Right lobe of liver (tissue), 6 donors: Measurements from ENCODE around the gene UTP14A. TPM values are rescaled to one million over a fixed set of nuclear protein-coding genes. Genes with fewer than 3 reads are reported as not detected.

Experiments
- ATAC-seq, 4 donors: fragments of 200-7000 bp; cut with Tn5 transposase; one replicate each; pipeline ENCODE4 v1.9.1; 2020; ENCODE audit warnings: mild to moderate bottlenecking in 4 of 4, moderate library complexity in 4 of 4
- DNase-seq, 3 donors: peaks; one replicate each; pipeline ENCODE4 v3.0.0-alpha.2; 2020
- H3K27ac ChIP-seq, 3 donors: fragments of 200-600 bp; one replicate each; pipeline ENCODE4 v1.8.0; 2022
- H3K27me3 ChIP-seq, 2 donors: fragments of 200-600 bp; one replicate each; pipeline ENCODE4 v1.8.0; 2022
- H3K36me3 ChIP-seq, 4 donors: fragments of 200-600 bp; sonication (generic) in 1 of 4; one replicate each; pipeline versions ENCODE4 v1.5.1 to v1.8.0; 2017 to 2022; ENCODE audit warnings: control low read depth in 1 of 4
- H3K4me1 ChIP-seq, 4 donors: fragments of 200-600 bp; sonication (generic) in 1 of 4; one replicate each; pipeline versions ENCODE4 v1.5.1 to v1.8.0; 2017 to 2022; ENCODE audit warnings: control low read depth in 1 of 4
- H3K4me3 ChIP-seq, 3 donors: fragments of 200-600 bp; one replicate each; pipeline ENCODE4 v1.8.0; 2022
- H3K9me3 ChIP-seq, 4 donors: fragments of 200-600 bp; sonication (generic) in 1 of 4; one replicate each; pipeline versions ENCODE4 v1.5.1 to v1.8.0; 2017 to 2022; ENCODE audit warnings: control low read depth in 1 of 4
- CTCF ChIP-seq, 4 donors: fragments of 200-600 bp in 3 of 4; fragments of 450-650 bp in 1 of 4; IDR thresholded peaks; one replicate each; pipeline versions ENCODE4 v1.5.1 to v1.8.0; 2016 to 2022; ENCODE audit warnings: antibody characterized with exemption in 4 of 4, mild to moderate bottlenecking in 2 of 4
- POLR2A ChIP-seq: fragments of 450-650 bp; IDR thresholded peaks from one replicate; pipeline ENCODE4 v1.6.1; 2017; ENCODE audit warnings: antibody characterized with exemption, mild to moderate bottlenecking
- whole genome bisulfite sequencing: methylation state at CpG from one replicate; pipeline ENCODE4 v1.1.6; 2018; ENCODE audit warnings: low coverage, low lambda C conversion rate; ENCODE audit not compliant: insufficient coverage; ENCODE audit errors: missing lambda C conversion rate; 5-methylcytosine and 5-hydroxymethylcytosine counted together
- intact Hi-C, 2 donors: fragments of 100-400 bp; cut with DNase I; formaldehyde crosslinking; loops; one replicate each; pipeline versions ENCODE4 v1.11.2 to v1.14.1; 2022
- total RNA-seq, 6 experiments: library from RNA; depleted of rRNA in 2 of 6; stranded (reverse); fragments of >200 nt in 2 of 6; fragmentation: NEBNext Ultra II Directional in 3 of 6; extraction: Animal tissue kit (Norgen Biotek cat#: 25700) in 3 of 6; gene quantifications; one replicate each; pipeline versions ENCODE4 v1.1.0 to v1.2.4, GENCODE V29; 2016 to 2023
- donor health status: DM: no; HTN: yes; CAD: no.
- donor health status: DM: no; HTN: no; CAD: no.
- donor health status: DM: no; HTN: no; CAD: no.
- donor health status: DM: no; HTN: yes; CAD: no.
- donor health status: DM: no; HTN: yes; CAD: no.

The UTP14A gene
- total RNA-seq, 6 experiments from 2014 or later, result 4.2 to 10.6 (median 6.6) TPM

DNA sequence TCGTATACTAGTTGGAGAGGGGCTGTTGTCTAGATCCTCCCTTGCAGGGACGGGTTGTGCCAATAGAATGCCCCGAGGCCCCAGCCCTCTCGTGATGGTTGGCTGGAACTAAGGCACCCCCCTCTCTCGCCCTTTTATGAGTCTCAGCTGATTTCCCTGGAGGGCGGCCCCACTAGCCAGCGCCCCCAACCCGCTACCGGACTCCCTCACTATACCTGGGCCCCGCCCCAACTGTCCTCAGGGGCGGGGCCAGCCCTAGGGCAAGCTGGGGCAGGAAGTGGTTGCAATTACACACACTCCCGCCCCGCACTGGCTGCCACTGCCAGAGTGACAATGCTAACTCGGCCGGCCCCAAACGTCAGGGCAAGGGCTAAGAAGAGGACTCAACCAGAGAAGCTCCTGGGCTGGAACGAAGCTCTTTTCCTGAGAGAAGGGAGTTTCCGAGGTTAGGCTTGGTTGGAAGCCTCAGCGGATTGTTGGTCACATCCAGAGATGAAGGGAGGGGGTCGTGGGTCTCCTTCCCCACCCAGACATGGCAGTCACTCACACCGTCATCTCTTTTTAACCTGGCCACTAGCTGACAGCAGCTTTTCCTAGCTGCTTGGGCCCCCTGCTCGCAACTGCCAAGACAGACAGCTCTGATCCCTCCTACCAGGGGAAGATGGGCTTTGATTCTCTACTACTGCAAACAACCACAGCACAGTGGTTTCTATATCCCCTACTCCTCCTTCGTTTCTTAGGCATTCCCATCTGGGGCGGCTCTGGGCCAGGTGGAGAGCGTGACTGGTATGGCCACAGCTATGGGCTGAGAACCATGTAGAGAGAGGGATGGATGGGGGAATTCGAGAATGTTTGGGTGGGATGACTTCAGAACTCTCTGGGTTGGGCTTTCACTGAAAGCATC is 55.5 kb downstream of the UTP14A start:
- Histone ChIP-seq H3K36me3 (no peaks in the 10 kb centered on the region), H3K27me3 (no peaks in the 10 kb centered on the region), H3K4me1 (no peaks in the 10 kb centered on the region), H3K27ac (peak overlapping the region in 1 of 3 donors; percentile 24), H3K9me3 (no peaks in the 10 kb centered on the region), H3K4me3 (peak overlapping the region in 1 of 3 donors; percentile 21)
- intact Hi-C loops, result no loop called here
- peak; percentile 72 to 83 (median 76) for DNase-seq
- no peak for TF ChIP-seq CTCF (IDR thresholded peaks at IDR 0.05)
- no peak for TF ChIP-seq POLR2A
- 26% methylated on average over 14 of the region's 26 CpGs for WGBS
- ATAC-seq, result peak; percentile 83 to 90 (median 86)

- no peak overlapping the region for H3K4me3 ChIP-seq
- no peaks in the 10 kb centered on the region for H3K36me3 ChIP-seq
- H3K9me3 ChIP-seq, result no peaks in the 10 kb centered on the region
- no peak for TF ChIP-seq CTCF (IDR thresholded peaks at IDR 0.05)
- ATAC-seq, result no peak
- H3K4me1 ChIP-seq, result no peaks in the 10 kb centered on the region
- DNase-seq, result no peak
- 68% methylated on average over 8 of the region's 8 CpGs for WGBS
- no peaks in the 10 kb centered on the region for H3K27me3 ChIP-seq
- H3K27ac ChIP-seq, result no peak overlapping the region
- intact Hi-C loops, result no loop called here
These were observed 57.8 kb downstream of the UTP14A start for GRCh38 chrX:129963729-129964128.

DNA sequence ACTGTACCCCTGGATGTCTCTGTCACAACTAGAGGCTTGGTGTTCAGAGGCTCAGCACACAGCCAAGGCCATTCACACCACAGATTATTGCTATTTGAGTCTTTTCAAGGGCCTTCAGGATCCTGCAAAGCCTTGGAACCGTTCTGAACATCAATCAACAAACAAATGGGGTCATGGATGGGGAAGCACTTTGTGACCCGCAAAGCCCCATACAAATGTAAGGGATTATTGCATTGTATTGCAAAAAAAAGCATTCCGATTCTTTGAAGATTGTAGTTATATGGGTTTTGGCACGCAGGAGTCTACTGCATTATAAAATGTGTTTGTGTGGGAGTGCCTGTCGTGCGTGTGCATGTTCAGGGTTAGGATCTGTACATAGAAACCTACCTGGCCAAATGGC is 59.2 kb downstream of the UTP14A start:
- TF ChIP-seq CTCF (IDR thresholded peaks at IDR 0.05) (no peak), POLR2A (no peak)
- WGBS, result 71% methylated on average over 6 of the region's 6 CpGs
- no peaks in the 10 kb centered on the region for H3K4me1 ChIP-seq
- no peak for DNase-seq
- intact Hi-C loops, result no loop called here
- no peaks in the 10 kb centered on the region for H3K27me3 ChIP-seq
- no peaks in the 10 kb centered on the region for H3K36me3 ChIP-seq
- ATAC-seq, result no peak
- H3K4me3 ChIP-seq, result no peak overlapping the region
- no peak overlapping the region for H3K27ac ChIP-seq
- no peaks in the 10 kb centered on the region for H3K9me3 ChIP-seq

DNA sequence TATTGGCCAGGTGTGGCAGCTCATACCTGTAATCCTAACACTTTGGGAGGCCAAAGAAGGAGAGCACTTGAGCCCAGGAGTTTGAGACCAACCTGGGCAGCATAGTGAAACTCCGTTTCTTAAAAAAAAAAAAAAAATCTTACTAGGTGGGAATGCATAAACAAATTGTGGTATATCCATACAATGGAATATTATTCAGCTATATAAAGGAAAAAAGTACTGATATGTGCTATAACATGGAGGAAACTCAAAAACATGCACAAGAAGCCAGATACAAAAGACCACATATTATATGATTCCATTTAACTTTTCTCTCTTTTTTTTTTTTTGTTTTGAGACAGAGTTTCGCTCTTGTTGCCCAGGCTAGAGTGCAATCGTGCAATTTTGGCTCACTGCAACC is 63.0 kb downstream of the UTP14A start:
- no peak for DNase-seq
- Histone ChIP-seq H3K27me3 (no peaks in the 10 kb centered on the region), H3K4me3 (no peak overlapping the region), H3K36me3 (no peaks in the 10 kb centered on the region), H3K4me1 (no peaks in the 10 kb centered on the region), H3K27ac (no peak overlapping the region), H3K9me3 (no peaks in the 10 kb centered on the region)
- 53% methylated on average over 3 of the region's 3 CpGs for WGBS
- ATAC-seq, result no peak
- intact Hi-C loops, result no loop called here
- TF ChIP-seq CTCF (IDR thresholded peaks at IDR 0.05) (no peak), POLR2A (no peak)
